Smooth muscle cell (in vitro differentiated cells): ENCODE data around the gene SLC15A5. TPM values are rescaled to one million over a fixed set of nuclear protein-coding genes. Genes with fewer than 3 reads are reported as not detected.

Experiments used
- DNase-seq: peaks from one replicate; lab custom pipeline; 2025; ENCODE audit not compliant: unreplicated experiment; lab: John Stamatoyannopoulos, UW
- H2AFZ ChIP-seq: fragments of 200-600 bp; sonication (generic); 2 replicates; pipeline ENCODE4 v1.6.0; 2016; ENCODE audit warnings: antibody characterized with exemption, low read depth, mild to moderate bottlenecking
- H3F3A ChIP-seq: fragments of 200-600 bp; sonication (generic); 2 replicates; pipeline ENCODE4 v1.6.0; 2017; ENCODE audit warnings: antibody characterized with exemption, low read depth
- H3K27ac ChIP-seq: fragments of 200-600 bp; sonication (generic); 2 replicates; pipeline ENCODE4 v1.5.1; 2016; ENCODE audit warnings: low read depth, mild to moderate bottlenecking
- H3K27me3 ChIP-seq: fragments of 200-600 bp; sonication (generic); 2 replicates; pipeline ENCODE4 v1.6.1; 2016; ENCODE audit warnings: low read depth, mild to moderate bottlenecking
- H3K36me3 ChIP-seq: fragments of 200-600 bp; sonication (generic); 2 replicates; pipeline ENCODE4 v1.5.1; 2016; ENCODE audit warnings: low read depth
- H3K4me1 ChIP-seq: fragments of 200-600 bp; sonication (generic); 2 replicates; pipeline ENCODE4 v1.5.1; 2016; ENCODE audit warnings: low read depth
- H3K4me2 ChIP-seq: fragments of 200-600 bp; sonication (generic); 2 replicates; pipeline ENCODE4 v1.6.0; 2016; ENCODE audit warnings: mild to moderate bottlenecking
- H3K4me3 ChIP-seq: fragments of 200-600 bp; sonication (generic); 2 replicates; pipeline ENCODE4 v1.5.1; 2016; ENCODE audit warnings: mild to moderate bottlenecking
- H3K79me2 ChIP-seq: fragments of 200-600 bp; sonication (generic); 2 replicates; pipeline ENCODE4 v1.6.0; 2016; ENCODE audit warnings: low read depth, mild to moderate bottlenecking
- H3K9ac ChIP-seq: fragments of 200-600 bp; sonication (generic); 2 replicates; pipeline ENCODE4 v1.6.0; 2016; ENCODE audit warnings: low read depth
- H3K9me3 ChIP-seq: fragments of 200-600 bp; sonication (generic); replicated peaks from 2 replicates; pipeline ENCODE4 v1.5.1; 2016; ENCODE audit warnings: low read depth
- H4K20me1 ChIP-seq: fragments of 200-600 bp; sonication (generic); 2 replicates; pipeline ENCODE4 v1.6.0; 2016; ENCODE audit warnings: low read depth
- WGBS: methylation state at CpG from one replicate; pipeline ENCODE4 v1.1.7; 2016; ENCODE audit warnings: low lambda C conversion rate; 5-methylcytosine and 5-hydroxymethylcytosine counted together
- polyA plus RNA-seq: library from polyadenylated mRNA; unstranded; fragments of >200 nt; fragmentation: Nextera tagmentation; extraction: Ambion mirVana; gene quantifications from 2 replicates; pipeline ENCODE4 v1.2.1, GENCODE V29; 2016
- total RNA-seq: library from RNA; depleted of rRNA; stranded (reverse); fragments of >200 nt; gene quantifications from 2 replicates; pipeline ENCODE4 v1.2.3, GENCODE V29; 2014
- TF ChIP-seq, protein P1 (sequence below): fragments of 200-600 bp; sonication (generic); IDR thresholded peaks from 2 replicates; pipeline ENCODE4 v1.5.1; 2017; ENCODE audit warnings: borderline replicate concordance, mild to moderate bottlenecking, antibody characterized with exemption; ENCODE audit not compliant: insufficient read depth, poor library complexity, severe bottlenecking

SLC15A5 gene
- total and polyA plus RNA-seq, 2 experiments from 2014 or later = not detected

DNA sequence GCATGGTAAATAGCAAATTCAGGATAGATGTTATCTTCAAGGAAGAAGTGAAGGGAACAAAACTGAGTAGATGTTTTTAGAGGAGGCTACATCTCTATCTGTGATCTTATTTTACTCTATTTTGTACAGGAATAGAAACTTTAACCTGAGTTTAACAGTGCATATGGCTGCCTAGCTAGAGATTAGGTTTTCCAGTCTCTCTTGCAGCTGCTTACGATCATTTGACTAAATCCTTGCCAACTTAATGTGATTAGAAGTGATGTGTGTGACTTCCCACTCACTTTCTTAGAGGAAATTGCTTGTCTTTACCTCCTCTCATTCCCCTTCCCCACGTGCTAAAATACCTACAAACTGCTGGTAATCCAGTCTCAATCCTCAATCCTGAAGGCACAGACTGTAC lies 26.5 kb upstream of the SLC15A5 start:
- Histone ChIP-seq H3K9ac (no peak overlapping the region), H3F3A (no peaks in the 10 kb centered on the region), H3K4me1 (peaks cover 6% of the 10 kb centered on the region), H3K4me3 (no peak overlapping the region), H3K79me2 (no peaks in the 10 kb centered on the region), H4K20me1 (no peaks in the 10 kb centered on the region), H3K27ac (no peak overlapping the region), H2AFZ (no peak overlapping the region), H3K27me3 (no peaks in the 10 kb centered on the region), H3K4me2 (no peak overlapping the region), H3K9me3 (no peaks in the 10 kb centered on the region), H3K36me3 (no peaks in the 10 kb centered on the region)
- 32% methylated on average over 2 of the region's 2 CpGs for whole genome bisulfite sequencing
- no peak for DNase-seq
- TF ChIP-seq, protein P1, sequence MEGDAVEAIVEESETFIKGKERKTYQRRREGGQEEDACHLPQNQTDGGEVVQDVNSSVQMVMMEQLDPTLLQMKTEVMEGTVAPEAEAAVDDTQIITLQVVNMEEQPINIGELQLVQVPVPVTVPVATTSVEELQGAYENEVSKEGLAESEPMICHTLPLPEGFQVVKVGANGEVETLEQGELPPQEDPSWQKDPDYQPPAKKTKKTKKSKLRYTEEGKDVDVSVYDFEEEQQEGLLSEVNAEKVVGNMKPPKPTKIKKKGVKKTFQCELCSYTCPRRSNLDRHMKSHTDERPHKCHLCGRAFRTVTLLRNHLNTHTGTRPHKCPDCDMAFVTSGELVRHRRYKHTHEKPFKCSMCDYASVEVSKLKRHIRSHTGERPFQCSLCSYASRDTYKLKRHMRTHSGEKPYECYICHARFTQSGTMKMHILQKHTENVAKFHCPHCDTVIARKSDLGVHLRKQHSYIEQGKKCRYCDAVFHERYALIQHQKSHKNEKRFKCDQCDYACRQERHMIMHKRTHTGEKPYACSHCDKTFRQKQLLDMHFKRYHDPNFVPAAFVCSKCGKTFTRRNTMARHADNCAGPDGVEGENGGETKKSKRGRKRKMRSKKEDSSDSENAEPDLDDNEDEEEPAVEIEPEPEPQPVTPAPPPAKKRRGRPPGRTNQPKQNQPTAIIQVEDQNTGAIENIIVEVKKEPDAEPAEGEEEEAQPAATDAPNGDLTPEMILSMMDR = no peak

DNA sequence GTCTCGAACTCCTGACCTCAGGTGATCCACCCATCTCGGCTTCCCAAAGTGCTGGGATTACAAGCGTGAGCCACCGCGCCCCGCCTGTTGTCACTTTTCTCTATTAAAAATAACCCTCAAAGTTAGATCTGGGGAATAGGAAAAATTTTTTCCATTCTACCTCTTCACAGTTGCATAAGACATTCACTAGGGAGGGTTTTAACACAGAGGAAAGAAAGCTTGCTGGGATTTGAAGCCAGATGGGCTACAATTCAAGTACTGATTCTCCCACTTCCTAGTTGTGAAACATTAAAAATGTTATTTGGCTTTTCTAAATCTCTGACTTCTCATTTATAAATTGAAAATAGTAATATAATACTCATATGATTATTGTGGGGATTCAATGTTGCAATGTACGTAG lies 23.3 kb upstream of the SLC15A5 start:
- TF ChIP-seq, protein P1 = no peak
- DNase-seq = no peak
- no peaks in the 10 kb centered on the region for H3K79me2 ChIP-seq
- H2AFZ ChIP-seq = no peak overlapping the region
- H3K4me1 ChIP-seq = no peaks in the 10 kb centered on the region
- no peak overlapping the region for H3K4me3 ChIP-seq
- H3K36me3 ChIP-seq = no peaks in the 10 kb centered on the region
- WGBS = 98% methylated on average over 7 of the region's 7 CpGs
- H3K27me3 ChIP-seq = no peaks in the 10 kb centered on the region
- no peak overlapping the region for H3K27ac ChIP-seq
- H3K9me3 ChIP-seq = no peaks in the 10 kb centered on the region
- no peak overlapping the region for H3K9ac ChIP-seq
- no peak overlapping the region for H3K4me2 ChIP-seq
- no peaks in the 10 kb centered on the region for H4K20me1 ChIP-seq
- no peaks in the 10 kb centered on the region for H3F3A ChIP-seq

DNA sequence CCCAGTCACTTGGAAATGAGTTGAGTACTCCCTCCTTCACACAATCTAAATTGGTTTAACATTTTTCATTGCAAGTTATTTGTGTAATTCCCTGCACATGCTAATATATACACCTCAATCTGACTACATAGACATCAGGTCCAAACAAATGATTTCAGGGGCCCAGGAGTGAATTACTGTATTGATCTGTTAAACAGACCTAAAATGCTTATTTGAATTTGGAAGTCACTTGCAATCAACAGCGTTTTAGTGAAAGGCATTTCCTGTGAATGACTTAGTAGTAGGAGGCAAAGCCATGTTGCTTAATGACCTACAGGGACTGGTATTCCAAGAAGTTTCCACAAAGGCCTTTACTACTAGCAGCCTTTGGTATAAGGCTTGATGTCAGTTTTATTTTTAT lies 22.6 kb upstream of the SLC15A5 start:
- Histone ChIP-seq H3K79me2 (no peaks in the 10 kb centered on the region), H4K20me1 (no peaks in the 10 kb centered on the region), H2AFZ (peak overlapping the region; percentile 61), H3K4me3 (no peak overlapping the region), H3K27me3 (no peaks in the 10 kb centered on the region), H3K9me3 (no peaks in the 10 kb centered on the region), H3K27ac (no peak overlapping the region), H3K4me2 (no peak overlapping the region), H3K36me3 (no peaks in the 10 kb centered on the region), H3F3A (no peaks in the 10 kb centered on the region), H3K9ac (no peak overlapping the region), H3K4me1 (no peaks in the 10 kb centered on the region)
- WGBS = 12% methylated on average over 1 of the region's 1 CpG
- DNase-seq = no peak
- TF ChIP-seq, protein P1 = no peak

DNA sequence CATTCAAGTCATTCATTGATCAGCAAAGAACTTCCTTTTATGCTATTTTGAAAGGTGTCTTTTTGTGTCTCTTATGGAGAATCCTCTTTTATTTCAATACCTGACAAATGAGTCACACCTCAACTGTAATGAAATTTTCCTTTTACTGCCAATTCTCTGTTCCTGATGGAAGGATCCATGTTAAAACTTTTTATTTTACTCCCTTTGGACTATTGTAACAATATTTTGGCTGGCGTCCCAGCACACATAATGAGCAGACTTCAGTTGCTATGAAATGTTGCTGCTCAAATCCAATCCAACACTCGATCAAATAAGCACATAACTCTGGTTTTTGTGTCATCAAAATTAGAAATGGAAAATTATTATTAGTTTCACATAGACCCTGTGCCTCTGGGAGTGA lies 21.9 kb upstream of the SLC15A5 start:
- Histone ChIP-seq H2AFZ (no peak overlapping the region), H3K27me3 (no peaks in the 10 kb centered on the region), H3K36me3 (no peaks in the 10 kb centered on the region), H3K27ac (no peak overlapping the region), H3K9ac (no peak overlapping the region), H3K4me3 (no peak overlapping the region), H3F3A (no peaks in the 10 kb centered on the region), H3K79me2 (no peaks in the 10 kb centered on the region), H3K4me1 (no peaks in the 10 kb centered on the region), H3K9me3 (no peaks in the 10 kb centered on the region), H3K4me2 (no peak overlapping the region), H4K20me1 (no peaks in the 10 kb centered on the region)
- TF ChIP-seq, protein P1 = no peak
- no peak for DNase-seq
- WGBS = 92% methylated on average over 2 of the region's 2 CpGs
